GM21423 (cell line): ENCODE data around the gene FGF14.
"Not testable (repeated sequence)": the region's sequence is repeated elsewhere in the genome, so short reads cannot be mapped to it uniquely, and the experiment has no call there.

Source experiments
- ATAC-seq: cut with Tn5 transposase; IDR thresholded peaks from one replicate; pipeline ENCODE4 v1.9.1; 2021; ENCODE audit warnings: mild to moderate bottlenecking, moderate library complexity; ENCODE audit not compliant: unreplicated experiment

FGF14 gene

GRCh38 chr13:102139626-102140025 is 262.2 kb downstream of the FGF14 start:
- no peak for ATAC-seq

- no peak for ATAC-seq
Observed at GRCh38 chr13:102138635-102139190, 263.1 kb downstream of the FGF14 start.

- ATAC-seq, result not testable (repeated sequence)
Observed at GRCh38 chr13:102137904-102138303, 263.9 kb downstream of the FGF14 start.

- no peak for ATAC-seq
Observed at GRCh38 chr13:102136735-102137296, 265.0 kb downstream of the FGF14 start.

GRCh38 chr13:102132777-102133295 is 269.0 kb downstream of the FGF14 start:
- ATAC-seq, result no peak

- ATAC-seq, result no peak
Observed at GRCh38 chr13:102131246-102131645, 270.6 kb downstream of the FGF14 start.

- ATAC-seq, result no peak
Observed at GRCh38 chr13:102128216-102128810, 273.5 kb downstream of the FGF14 start.

GRCh38 chr13:102127153-102127552 is 274.7 kb downstream of the FGF14 start:
- no peak for ATAC-seq

- no peak for ATAC-seq
Observed at GRCh38 chr13:102122147-102122546, 279.7 kb downstream of the FGF14 start.

- no peak for ATAC-seq
Observed at GRCh38 chr13:102117175-102117831, 284.5 kb downstream of the FGF14 start.

- ATAC-seq, result no peak
Observed at GRCh38 chr13:102103469-102103868, 298.4 kb downstream of the FGF14 start.

GRCh38 chr13:102100234-102100633 is 301.6 kb downstream of the FGF14 start:
- ATAC-seq, result no peak

GRCh38 chr13:102097708-102098107 is 304.1 kb downstream of the FGF14 start:
- no peak for ATAC-seq

GRCh38 chr13:102093288-102093687 is 308.6 kb downstream of the FGF14 start:
- ATAC-seq, result not testable (repeated sequence)

GRCh38 chr13:102091231-102091630 is 310.6 kb downstream of the FGF14 start:
- ATAC-seq, result no peak

GRCh38 chr13:102090532-102090931 is 311.3 kb downstream of the FGF14 start:
- no peak for ATAC-seq

- ATAC-seq, result no peak
Observed at GRCh38 chr13:102089722-102090121, 312.1 kb downstream of the FGF14 start.

- ATAC-seq, result no peak
Observed at GRCh38 chr13:102089177-102089576, 312.7 kb downstream of the FGF14 start.

GRCh38 chr13:102073251-102073650 is 328.6 kb downstream of the FGF14 start:
- no peak for ATAC-seq

GRCh38 chr13:102071711-102072110 is 330.1 kb downstream of the FGF14 start:
- no peak for ATAC-seq

GRCh38 chr13:102068323-102068722 is 333.5 kb downstream of the FGF14 start:
- not testable (repeated sequence) for ATAC-seq
